Mammary epithelial cell (primary cell): Measurements from ENCODE around the gene PPP1R3C.

Source experiments
- EZH2 ChIP-seq: IDR thresholded peaks from 2 replicates; pipeline ENCODE4 v1.6.1; 2012; ENCODE audit warnings: low read length, inconsistent platforms, borderline replicate concordance
- TF ChIP-seq, protein P1 (sequence below), 2 donors: IDR thresholded peaks in 1 of 2; conservative IDR thresholded peaks in 1 of 2; 2 replicates each; pipeline ENCODE4 v1.5.1; 2011 to 2012; ENCODE audit warnings: inconsistent platforms in 2 of 2, low read length in 2 of 2, mild to moderate bottlenecking in 2 of 2, control low read depth in 1 of 2, low read depth in 1 of 2; ENCODE audit not compliant: insufficient read depth in 1 of 2; ENCODE audit errors: extremely low read depth in 1 of 2

DNA sequence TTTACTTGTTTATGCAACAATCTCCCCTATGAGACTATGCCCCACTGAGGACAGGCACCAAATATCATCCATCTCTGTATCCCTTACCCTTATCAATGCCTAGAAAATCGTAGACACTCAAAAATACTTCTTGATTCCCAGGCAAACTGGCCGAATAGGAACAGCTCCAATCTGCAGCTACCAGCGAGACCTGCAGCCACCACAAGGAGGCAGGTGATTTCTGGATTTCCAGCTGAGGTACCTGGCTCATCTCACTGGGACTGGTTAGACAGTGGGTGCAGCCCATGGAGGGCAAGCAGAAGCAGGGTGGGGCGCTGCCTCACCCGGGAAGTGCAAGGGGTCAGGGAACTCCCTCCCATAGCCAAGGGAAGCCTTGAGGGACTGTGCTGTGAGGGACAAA, 10.8 kb upstream of the PPP1R3C start:
- TF ChIP-seq, protein P1, sequence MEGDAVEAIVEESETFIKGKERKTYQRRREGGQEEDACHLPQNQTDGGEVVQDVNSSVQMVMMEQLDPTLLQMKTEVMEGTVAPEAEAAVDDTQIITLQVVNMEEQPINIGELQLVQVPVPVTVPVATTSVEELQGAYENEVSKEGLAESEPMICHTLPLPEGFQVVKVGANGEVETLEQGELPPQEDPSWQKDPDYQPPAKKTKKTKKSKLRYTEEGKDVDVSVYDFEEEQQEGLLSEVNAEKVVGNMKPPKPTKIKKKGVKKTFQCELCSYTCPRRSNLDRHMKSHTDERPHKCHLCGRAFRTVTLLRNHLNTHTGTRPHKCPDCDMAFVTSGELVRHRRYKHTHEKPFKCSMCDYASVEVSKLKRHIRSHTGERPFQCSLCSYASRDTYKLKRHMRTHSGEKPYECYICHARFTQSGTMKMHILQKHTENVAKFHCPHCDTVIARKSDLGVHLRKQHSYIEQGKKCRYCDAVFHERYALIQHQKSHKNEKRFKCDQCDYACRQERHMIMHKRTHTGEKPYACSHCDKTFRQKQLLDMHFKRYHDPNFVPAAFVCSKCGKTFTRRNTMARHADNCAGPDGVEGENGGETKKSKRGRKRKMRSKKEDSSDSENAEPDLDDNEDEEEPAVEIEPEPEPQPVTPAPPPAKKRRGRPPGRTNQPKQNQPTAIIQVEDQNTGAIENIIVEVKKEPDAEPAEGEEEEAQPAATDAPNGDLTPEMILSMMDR (conservative IDR thresholded peaks at IDR 0.05 in 1 of 2, IDR thresholded peaks at IDR 0.05 in 1 of 2; ENCODE audit: extremely low read depth in 1 of 2, insufficient read depth in 1 of 2, low read depth in 1 of 2, low read length in 2 of 2): peak; percentile 53 to 64
- TF ChIP-seq EZH2: no peak
